Panc1 (cell line): ENCODE data around the gene MAEA.

Experiments used
- CTCF ChIP-seq: fragments of 450-650 bp; IDR thresholded peaks from 2 replicates; pipeline ENCODE4 v1.5.1; 2017; ENCODE audit warnings: mild to moderate bottlenecking
- SIN3A ChIP-seq: IDR thresholded peaks from 2 replicates; pipeline ENCODE4 v1.6.1; 2012; ENCODE audit warnings: low read depth, mild to moderate bottlenecking, low read length, moderate library complexity, borderline replicate concordance; ENCODE audit not compliant: insufficient read depth
- TCF7L2 ChIP-seq: IDR thresholded peaks from 2 replicates; pipeline ENCODE4 v1.6.1; 2011; ENCODE audit warnings: mild to moderate bottlenecking, low read depth, low read length, inconsistent platforms

GRCh38 chr4:1332686-1333085 is 43.0 kb downstream of the MAEA start:
- TF ChIP-seq CTCF: no peak
- no peak for TF ChIP-seq SIN3A
- TF ChIP-seq TCF7L2: no peak
